HG02970 (cell line): ENCODE results near the gene RAB44.
"Not testable (repeated sequence)": the region's sequence is repeated elsewhere in the genome, so short reads cannot be mapped to it uniquely, and the experiment has no call there.

Source experiments
- ATAC-seq: cut with Tn5 transposase; IDR thresholded peaks from one replicate; pipeline ENCODE4 v1.9.1; 2021; ENCODE audit warnings: mild to moderate bottlenecking, moderate library complexity, moderate number of reproducible peaks; ENCODE audit not compliant: unreplicated experiment, low FRiP score

RAB44 gene

DNA sequence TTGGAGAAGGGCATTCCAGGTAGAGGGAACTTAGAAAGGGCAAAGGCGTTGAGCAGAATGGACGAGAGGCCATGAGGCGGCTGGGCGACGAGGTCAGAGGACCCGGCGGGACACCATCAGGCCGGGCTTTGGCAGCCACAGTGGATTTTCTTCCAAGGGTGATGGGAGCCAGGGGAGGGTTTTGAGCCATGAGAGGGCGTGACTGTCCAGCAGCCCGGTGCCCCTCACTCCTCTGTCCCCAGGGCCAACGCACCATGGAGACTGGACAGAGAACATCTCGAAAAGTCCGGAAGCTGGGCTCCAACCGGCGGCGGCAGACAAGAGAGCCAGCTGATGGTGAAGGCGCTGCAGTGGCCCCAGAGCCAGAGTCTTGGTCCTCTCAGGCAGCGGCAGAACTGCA lies 6.4 kb downstream of the RAB44 start:
- no peak for ATAC-seq

- ATAC-seq: not testable (repeated sequence)
Observed at GRCh38 chr6:36704961-36705577, 7.4 kb downstream of the RAB44 start.

- no peak for ATAC-seq
Observed at GRCh38 chr6:36706339-36706738, 8.7 kb downstream of the RAB44 start.

DNA sequence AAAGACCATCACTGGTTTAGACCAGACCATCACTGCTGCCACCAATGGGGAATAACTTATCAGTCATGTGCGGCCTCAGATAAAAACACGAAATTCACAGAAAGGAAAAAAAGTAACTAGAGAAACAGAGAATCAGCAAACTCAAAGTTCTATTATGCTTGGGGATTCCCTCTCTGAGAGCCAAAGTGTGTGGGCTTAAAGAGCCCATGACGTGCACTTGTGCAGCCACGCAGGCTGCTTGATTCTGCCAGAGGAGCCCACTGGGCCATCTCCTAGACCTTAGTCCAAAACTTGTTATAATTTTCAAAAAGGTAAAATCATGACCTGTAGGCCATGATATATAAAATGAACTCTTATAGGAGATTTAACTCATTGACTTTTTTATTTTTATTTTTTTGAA lies 15.2 kb downstream of the RAB44 start:
- ATAC-seq: no peak

GRCh38 chr6:36713846-36714245 lies 16.2 kb downstream of the RAB44 start:
- ATAC-seq: no peak

- ATAC-seq: no peak
Observed at GRCh38 chr6:36714511-36714910, 16.9 kb downstream of the RAB44 start.

- no peak for ATAC-seq
Observed at GRCh38 chr6:36715469-36715868, 17.8 kb downstream of the RAB44 start.

DNA sequence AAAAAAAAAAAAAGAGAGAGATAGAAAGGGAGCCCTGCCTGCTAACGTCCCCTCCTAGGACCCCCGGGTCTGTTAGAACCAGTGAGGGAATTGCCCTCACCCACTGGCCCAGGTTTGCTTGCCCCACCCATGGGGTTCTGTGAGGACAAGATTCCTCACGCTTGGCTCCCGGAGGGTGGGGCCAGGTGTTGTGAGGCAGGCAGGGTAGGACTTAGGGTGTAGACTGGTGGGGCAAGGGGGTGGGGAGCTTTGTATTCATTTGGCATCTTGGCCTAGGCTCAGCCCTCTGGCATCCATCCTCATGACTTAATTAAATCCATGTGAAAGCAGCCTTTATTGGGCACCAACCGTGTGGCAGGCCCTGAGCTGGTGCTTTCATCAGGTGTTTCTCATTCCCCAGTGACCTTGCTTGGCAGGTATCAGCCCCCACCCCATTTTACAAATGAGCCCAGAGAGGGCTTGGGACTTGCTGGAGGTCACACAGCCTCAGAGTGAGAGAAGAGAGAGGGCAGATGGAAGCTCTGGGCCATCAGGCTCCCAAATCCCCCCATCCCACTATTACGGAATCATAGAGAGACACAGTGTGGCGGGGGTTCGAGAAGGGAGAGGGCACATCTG lies 19.0 kb downstream of the RAB44 start:
- ATAC-seq: no peak

GRCh38 chr6:36717231-36717825 lies 19.7 kb downstream of the RAB44 start:
- ATAC-seq: no peak

GRCh38 chr6:36717871-36718540 lies 20.4 kb downstream of the RAB44 start:
- no peak for ATAC-seq

- no peak for ATAC-seq
Observed at GRCh38 chr6:36718560-36718959, 20.9 kb downstream of the RAB44 start.

DNA sequence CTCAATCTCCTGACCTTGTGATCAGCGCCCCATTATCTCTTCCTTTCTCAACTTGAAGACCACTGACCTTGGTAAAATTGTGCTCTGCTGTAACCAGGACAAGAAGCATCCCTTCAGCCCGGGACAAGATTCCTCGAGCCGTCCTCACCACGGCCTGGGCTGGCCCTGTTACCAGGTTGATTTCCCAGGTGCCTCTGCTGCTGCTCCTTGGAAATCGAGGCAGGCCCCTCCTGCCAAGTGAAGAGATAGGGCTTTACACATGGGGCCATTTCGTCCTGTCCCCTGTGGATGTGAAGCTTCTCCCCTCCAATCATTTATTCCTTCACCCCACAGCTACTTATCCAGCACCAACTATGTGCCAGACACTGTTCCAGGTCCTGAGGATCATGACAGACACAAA lies 21.5 kb downstream of the RAB44 start:
- no peak for ATAC-seq

DNA sequence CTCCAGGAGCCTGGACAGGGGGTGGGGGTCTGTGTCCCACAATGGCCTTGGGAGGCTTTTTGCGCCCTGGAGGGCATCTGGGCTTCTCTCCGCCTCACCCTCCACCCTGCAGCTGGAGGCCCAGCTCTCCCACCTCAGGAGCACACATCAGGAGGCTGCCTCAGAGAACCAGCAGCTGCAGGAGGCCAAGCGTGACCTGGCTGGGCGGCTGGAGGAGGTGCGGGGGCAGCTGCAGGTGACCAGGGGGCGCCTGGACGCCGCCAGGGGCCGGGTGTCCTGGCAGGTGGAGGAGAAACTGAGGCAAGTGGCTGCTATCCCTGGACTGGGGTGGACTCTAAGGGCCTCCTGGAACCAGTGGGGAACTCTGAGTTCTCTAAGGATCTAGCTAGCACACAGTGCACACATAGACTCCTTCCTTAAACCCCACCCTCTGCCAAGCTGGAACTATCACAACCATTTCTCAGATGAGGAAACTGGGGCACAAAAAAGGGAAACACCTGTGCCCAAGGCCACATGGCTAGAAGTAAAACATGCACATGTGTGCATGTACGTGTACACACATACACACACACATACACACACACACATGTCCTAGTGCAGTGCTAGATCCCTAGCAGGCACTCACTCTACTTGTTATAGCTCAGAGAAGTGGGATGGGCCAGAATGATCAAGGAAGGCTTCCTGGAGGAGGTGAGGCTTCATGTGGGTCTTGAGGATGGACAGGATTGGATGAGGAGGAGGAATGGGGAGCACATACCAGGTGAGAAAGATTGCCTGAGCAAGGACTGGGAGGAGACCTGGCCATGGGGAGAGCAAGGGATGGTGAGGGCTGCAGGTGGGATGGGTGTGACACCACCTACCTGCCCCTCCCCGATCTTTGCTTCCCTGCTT lies 22.9 kb downstream of the RAB44 start:
- ATAC-seq: no peak

DNA sequence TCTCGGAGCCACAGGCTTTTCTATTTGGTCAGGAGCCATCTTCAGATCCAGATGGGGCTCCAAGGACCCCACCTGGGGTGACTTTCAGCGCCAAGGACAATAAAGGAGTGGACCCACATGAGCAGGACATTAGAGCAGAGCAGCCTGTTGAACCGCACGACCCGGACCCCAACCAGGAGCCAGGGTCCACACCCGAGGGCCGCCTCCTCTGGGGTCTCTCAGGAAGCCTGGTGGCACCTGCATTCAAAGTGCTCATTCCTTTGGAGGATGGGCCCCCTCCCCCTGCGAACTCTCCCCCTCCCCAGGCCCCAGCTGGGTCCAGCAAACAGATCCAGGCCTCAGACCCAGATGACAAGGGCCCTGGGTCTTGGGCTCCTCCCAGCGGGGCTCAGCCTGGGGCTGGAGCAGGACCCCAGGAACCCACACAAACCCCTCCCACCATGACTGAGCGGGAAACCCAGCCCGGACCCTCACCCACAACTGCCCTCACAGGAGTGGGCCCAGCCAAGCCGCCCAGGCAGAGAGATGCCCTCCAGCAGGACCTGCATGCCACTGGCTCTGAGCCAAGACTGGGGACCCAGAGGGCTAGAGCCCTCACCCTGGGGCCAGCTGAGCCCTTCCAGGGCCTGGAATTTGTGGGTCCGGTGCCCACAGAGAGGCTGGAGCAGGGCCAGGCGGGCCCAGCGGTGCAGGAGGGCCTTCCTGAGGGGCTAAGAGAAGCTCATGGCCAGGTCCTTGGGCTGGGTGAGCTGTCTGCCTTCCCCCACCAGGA lies 23.9 kb downstream of the RAB44 start:
- ATAC-seq: no peak

GRCh38 chr6:36722365-36722764 lies 24.7 kb downstream of the RAB44 start:
- no peak for ATAC-seq

GRCh38 chr6:36722879-36723278 lies 25.3 kb downstream of the RAB44 start:
- no peak for ATAC-seq

DNA sequence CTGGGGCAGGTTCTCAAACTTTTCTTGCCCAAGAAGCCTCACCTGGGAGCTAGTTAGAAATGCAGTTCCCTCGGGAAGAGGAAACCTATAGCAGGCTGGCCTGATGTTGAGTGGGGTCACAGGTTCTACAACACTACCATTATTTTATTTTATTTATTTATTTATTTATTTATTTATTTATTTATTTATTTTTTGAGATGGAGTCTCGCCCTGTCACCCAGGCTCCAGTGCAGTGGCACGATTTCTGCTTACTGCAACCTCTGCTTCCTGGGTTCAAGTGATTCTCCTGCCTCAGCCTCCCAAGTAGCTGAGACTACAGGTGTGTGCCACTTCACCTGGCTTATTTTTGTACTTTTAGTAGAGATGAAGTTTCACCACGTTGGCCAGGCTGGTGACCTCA lies 26.4 kb downstream of the RAB44 start:
- not testable (repeated sequence) for ATAC-seq

DNA sequence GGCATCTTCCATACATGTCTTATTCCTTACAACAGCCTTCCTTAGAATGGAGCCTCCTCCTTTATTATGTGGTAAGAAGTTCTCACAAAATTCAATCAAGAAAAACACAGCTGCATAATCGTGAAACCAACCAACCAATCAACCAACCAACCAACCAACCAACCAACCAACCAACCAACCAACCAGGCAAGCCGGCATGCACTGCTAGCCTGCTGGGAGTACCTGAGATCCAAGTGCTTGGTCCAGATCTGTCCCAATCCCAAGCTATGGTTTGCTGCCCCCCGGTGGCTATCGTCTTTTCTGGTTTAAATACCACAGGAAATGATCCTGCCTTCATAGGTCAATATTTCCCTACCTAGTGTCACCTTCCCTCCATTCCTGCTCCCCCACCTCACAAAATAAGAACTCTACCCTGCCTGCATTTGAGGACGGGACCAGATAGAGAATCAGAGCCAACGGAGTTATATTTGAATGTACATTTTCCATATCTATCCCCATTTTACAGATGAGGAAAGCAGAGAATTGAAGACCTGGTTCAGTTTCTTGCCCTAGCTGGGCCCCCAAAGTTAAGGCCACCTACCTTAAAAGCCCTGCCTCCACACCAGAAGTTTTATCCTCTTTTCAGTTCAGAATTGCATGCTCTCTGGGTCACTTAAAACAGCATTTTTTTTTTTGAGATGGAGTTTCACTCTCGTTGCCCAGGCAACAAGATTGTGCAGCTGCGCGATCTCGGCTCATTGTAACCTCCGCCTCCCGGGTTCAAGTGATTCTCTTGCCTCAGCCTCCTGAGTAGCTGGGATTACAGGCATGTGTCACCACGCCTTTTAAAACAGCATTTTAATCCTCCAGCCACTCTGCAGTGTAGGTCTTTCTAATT lies 27.1 kb downstream of the RAB44 start:
- ATAC-seq: no peak

DNA sequence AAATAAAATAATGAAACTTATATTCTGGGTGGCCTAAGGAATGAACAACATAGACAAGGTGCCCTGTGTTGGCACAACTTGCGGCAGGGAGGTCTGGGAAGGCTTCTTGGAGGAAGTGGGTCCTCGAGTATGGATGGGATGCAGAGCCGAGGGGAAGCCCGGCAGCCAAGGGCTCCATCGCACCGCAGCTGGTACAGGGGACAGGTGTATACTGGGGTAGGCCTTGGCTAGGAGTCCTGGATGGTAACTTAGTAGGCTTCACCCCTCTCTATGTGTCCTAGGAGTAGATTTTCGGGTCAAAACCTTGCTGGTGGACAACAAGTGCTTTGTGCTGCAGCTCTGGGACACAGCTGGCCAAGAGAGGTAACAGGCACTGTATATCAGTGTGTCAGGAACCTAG lies 28.0 kb downstream of the RAB44 start:
- no peak for ATAC-seq
